Stimulated activated CD4-positive, alpha-beta T cell treated with anti-CD3 and anti-CD28 coated beads, Interleukin-1b, Interleukin-23, amount 100 ng/mL, for 4 hours (primary cell): Measurements from ENCODE around the gene GPAM.
"Not testable (repeated sequence)": the region's sequence is repeated elsewhere in the genome, so short reads cannot be mapped to it uniquely, and the experiment has no call there.

Source experiments
- DNase-seq, 2 donors: peaks; one replicate each; pipeline ENCODE4 v3.0.0-alpha.2; 2020; ENCODE audit warnings: low read depth in 2 of 2

The GPAM gene

DNA sequence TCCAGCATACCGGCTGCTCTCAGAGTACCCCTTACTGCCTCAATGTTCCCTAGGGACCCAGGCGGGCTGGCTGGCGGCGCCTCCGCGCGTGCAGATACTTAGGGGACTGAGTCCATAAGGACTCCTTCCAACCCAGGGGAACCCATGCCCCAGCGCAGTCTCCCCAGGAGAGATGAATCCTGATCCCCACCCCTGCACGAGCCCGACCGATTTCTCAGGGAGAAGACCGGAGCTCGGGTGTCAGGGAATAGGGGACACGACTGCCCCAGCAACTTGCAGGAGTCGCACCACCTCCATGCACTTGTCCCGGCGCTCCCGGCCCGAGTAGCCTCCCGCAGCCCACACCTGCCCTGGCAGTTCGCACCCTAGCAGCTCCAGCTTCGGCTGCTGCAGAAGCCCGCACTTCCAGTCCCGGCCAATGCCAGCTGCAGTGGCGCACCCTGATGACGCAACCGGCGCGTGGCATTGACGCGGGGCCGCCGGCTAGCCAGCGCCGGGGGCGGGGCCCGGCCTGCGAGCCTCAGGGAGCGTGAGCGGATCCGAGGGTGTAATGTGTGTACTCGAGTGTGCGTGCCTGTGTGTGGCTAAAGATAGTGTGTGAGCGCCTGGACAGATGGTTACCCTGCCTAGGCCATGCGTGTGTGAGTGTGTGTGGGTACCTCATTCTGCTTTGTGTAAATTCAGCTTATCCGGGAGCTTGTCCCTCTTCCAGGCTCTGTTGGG lies at the start of gene GPAM:
GPAM (minus strand) TSS at position 437 of the 723 bp plus-strand sequence. CDS start 1,981 bp downstream, outside the sequence.
- DNase-seq = peak; percentile 99 to 100

GRCh38 chr10:112232670-112233069 lies 49.1 kb upstream of the GPAM start:
- DNase-seq = no peak

DNA sequence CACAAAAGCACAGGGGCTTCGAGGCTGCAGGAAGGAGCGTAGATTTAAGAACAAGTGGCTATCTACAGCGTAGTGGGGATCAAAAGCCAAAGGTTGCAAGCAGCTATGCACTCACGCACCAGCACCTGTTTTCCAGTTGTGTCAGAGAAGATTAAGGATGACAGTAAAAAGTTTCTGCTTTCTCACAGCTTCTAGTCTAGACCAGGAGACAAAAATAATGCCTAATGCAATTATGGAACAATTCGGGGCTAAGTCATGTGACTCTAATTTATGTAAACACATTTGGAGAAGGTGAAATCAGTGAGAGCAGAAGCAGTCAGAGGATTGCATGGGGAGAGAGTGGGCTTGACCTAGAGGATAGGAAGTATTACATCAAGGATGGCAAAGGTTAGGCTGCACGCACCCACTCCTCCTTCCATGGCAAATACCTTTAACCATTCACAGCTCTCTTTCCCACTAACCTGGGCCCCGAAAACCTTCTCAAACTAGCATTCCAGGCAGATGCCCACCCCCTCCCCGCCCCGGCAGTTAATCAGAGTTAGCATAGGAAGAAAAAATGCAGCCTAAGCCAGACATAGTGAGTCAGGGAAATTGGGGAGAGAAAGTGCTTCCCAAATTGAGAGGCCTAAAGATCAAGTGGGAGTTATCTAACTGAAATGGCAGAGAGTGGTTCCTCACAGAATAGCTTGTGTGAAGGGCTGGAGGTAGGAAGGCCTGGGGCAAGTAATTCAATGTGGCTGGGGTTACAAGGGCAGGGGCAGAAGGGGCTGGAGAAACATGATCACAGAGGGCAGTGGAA lies 48.2 kb upstream of the GPAM start:
- DNase-seq = no peak

DNA sequence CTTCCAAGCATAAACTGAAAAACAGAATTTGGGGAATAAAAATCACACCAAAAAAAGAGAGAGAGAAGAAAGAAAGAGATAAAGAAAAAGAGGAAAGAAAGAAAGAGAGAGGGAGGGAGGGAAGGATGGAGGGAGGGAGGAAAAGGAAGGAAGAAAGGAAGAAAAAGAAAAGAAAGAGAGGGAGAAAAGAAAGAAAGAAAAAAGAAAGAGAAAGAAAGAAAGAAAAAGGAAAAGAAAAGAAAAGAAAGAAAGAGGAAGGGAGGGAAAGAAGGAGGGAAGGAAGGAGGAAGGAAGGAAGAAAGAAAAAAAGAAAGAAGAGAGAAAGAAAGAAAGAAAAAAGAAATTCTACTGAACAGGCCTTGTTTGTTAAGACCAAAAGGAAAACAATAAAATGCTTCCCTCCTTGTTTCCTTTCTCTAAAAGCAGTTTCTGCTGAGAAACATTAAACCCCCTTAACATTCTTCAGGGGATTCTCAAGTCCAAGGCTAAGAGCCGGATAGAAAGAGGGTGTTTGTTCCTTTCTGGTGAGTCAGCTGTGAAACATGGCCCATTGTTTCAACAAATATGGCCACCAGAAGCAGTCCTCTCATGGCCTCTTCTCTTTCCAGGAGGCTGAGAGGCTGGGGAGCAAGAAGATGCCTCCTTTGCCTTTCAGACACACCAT lies 46.9 kb upstream of the GPAM start:
- no peak for DNase-seq

- DNase-seq = no peak
These were observed 46.3 kb upstream of the GPAM start for GRCh38 chr10:112229901-112230300.

- no peak for DNase-seq
These were observed 45.5 kb upstream of the GPAM start for GRCh38 chr10:112229096-112229495.

DNA sequence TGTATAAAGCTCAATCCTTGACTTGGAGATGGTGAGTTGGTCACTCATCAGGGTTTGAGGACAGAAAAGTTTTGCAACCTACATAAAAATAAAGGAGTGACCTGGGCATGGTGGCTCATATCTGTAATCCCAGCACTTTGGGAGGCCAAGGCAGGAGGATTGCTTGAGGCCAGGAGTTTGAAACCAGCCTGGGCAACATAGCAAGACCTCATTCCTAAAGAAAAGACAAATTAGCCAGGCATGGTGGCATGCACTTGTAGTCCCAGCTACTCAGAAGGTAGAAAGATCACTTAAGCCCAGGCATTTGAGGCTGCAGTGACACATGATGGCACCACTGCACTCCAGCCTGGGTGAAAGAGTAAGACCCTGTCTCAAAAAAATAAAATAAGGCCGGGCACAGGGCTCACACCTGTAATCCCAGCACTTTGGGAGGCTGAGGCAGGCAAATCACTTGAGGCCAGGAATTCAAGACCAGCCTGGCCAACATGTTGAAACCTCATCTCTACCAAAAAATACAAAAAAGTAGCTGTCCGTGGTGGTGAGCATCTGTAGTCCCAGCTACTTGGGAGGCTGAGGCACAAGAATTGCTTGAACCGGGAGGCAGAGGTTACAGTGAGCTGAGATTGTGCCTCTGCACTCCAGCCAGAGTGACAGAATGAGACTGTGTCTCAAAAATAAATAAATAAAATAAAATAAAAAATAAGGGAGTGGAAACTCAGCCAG lies 45.0 kb upstream of the GPAM start:
- DNase-seq = not testable (repeated sequence)

GRCh38 chr10:112227331-112227987 lies 43.9 kb upstream of the GPAM start:
- no peak for DNase-seq

GRCh38 chr10:112226439-112227248 lies 43.1 kb upstream of the GPAM start:
- DNase-seq = no peak

DNA sequence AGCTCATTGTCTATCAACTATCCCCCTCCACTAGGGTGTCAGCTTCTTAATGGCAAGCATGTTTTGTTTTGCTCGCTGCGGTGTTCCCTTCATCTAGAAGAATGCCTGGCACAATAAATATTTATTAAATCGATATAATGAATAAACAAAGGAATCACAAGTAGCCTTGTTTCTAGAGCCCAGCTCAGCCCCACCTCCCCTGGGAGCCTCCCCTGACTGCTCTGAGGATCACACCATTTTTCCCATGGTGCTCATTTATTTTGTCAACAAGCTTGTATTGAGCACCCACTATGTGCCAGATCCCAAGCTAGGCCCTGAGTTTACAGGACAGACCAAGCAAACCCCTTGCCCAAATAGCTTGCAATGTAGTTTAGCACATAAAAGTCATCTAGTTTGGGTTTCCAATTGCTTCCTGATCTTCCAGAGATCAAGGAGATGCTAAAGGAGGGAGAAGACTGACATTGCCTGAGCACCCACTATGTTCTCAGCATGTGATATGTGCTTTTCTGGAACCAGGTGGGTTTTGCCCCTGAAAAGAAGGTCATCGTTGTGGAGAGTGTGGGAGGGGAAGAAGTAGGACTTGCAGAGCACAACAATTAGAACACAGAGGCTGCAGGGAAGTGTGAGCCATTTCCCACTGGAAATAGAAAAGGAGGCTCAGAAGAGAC lies 42.3 kb upstream of the GPAM start:
- DNase-seq = no peak

- no peak for DNase-seq
These were observed 41.5 kb upstream of the GPAM start for GRCh38 chr10:112224933-112225529.

GRCh38 chr10:112223725-112224124 lies 40.2 kb upstream of the GPAM start:
- no peak for DNase-seq

GRCh38 chr10:112222799-112223198 lies 39.2 kb upstream of the GPAM start:
- DNase-seq = no peak

DNA sequence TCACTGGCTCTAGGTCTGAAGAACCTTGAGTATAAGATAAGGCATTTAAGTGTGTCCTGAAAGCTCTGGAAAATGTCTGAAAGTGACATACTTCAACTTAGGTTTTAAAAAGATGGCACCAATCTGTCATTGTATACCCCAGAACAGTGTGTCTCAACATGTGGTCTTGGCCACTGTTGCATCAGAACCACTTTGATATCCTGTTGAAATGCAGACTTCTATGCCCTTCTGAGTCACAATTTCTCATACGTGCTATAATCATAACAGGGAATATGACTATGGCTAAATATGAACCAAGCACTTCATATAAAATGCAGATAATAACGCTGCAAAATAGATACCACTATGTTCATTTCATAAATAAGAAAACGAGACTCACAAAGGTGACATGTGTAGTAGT lies 38.0 kb upstream of the GPAM start:
- no peak for DNase-seq

DNA sequence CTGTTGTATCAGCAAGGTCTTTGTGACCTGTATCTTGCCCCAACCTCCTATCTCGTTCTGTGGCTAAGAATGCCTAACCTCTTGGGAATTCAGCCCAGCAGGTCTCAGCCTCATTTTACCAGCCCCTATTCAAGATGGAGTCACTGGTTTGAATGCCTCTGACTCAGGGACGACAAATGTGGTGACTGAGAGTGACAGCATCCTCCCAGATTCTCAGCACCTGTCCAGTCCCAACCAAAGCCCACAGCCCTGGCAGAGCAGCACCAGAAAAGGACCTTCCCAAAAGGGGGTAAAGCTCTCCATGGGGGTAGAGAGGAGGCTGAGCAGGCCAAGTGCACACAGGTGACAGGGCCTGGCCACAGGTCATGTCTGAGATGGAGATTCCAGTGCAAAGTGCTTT lies 35.4 kb upstream of the GPAM start:
- no peak for DNase-seq

DNA sequence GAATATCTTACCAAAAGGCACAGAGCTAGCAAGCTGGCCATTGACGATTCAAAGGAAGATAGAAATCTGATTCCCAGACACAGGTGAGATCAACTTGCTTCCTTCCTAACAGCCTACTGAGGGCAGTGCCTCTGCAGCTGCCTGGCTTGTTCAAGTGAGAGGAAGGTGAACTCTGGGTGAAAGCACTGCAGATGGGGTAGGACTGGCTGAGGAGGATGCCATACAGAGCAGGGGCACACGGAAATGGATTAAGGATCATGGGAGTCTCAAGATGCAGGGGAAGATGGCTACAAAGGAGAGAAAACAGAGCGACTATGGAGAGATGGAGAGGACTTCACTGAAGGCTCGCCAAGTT lies 34.4 kb upstream of the GPAM start:
- no peak for DNase-seq

DNA sequence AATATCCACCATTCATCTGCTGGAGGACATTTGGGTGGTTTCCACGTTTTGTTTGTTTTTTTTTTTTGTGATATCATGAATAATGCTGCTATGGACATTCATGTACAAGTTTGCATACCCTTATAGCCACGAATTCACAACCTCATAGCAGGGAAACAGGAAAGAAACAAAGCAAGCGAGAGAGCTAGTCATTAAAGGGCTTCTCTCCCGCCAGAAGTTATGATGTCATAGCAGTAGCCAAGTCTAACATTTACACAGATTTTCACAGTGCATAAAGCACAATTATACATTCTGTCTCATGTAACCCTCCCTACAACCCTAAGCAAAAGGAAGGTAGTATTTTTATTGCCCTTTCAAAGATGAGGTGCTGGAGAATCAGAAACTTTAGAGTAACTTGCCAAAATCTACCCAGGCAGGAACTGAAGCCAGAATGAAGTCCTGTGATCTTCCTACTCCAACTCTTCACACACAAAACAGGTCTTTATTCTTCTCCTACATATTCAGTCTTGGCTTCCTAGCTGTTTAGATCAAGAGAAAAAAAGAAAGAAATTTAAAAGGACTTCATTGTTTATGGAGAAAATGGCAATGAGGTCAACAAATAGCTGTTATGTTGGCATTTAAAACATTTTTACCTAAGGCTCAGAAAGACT lies 33.9 kb upstream of the GPAM start:
- no peak for DNase-seq

DNA sequence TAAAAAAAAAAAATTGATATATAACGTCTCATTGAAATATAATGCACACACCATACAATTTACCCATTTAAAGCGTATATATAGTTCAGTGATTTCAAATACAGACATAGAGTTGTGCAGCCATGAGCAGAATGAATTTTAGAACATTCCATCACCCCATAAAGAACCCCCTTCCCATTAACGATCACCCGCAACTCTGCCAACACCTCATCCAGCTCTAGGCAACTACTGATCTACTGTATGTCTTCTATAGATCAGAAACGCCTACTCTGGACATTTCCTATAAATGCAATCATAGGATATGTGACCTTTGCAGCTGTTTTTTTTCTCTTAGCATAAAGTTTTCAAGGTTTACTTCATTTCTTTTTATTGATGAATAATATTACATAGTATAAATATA lies 33.4 kb upstream of the GPAM start:
- DNase-seq = no peak

DNA sequence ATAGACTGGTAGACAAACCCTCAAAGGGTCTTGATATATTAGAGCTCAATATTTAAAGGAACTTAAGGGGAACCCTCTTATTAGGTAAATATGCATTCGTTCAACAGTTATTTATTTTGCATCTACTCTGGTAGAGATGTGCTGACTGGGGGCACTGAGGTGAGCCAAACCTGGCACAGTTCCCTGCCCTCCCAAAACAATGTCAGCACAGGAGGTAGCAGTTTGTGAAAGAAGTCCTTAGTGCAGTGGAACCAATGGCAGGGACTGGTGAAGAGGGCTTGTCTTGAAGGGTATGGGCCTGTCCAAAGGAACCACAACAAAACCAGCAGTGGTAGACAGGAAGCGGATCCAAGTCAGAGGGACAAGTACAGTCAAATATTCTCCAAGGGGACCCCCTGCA lies 32.6 kb upstream of the GPAM start:
- DNase-seq = no peak
